Upper lobe of left lung (tissue), 4 donors: Measurements from ENCODE around the gene PDE1A.

ENCODE experiments used
- CTCF ChIP-seq, 6 experiments: fragments of 450-650 bp in 4 of 6; fragments of 200-600 bp in 2 of 6; sonication (generic) in 2 of 6; IDR thresholded peaks; one replicate each; pipeline ENCODE4 v1.5.1; 2016 to 2019; ENCODE audit warnings: antibody characterized with exemption in 6 of 6
- POLR2A ChIP-seq, 4 donors: fragments of 450-650 bp; IDR thresholded peaks; one replicate each; pipeline ENCODE4 v1.5.1; 2016 to 2017; ENCODE audit warnings: antibody characterized with exemption in 4 of 4, mild to moderate bottlenecking in 2 of 4

- TF ChIP-seq CTCF (IDR thresholded peaks at IDR 0.05) (no peak), POLR2A (IDR thresholded peaks at IDR 0.05) (no peak)
Observed at GRCh38 chr2:182144041-182144775, 282.6 kb downstream of the PDE1A start.
